AG04449 (cell line): Measurements from ENCODE around the gene ZNF680.

Source experiments
- CTCF ChIA-PET: fragments of 350-600 bp; formaldehyde crosslinking; extraction: SDS; loops from one replicate; lab custom pipeline; 2021; ENCODE audit warnings: antibody characterized with exemption; lab: Yijun Ruan, JAX
- POLR2A ChIA-PET: fragments of 400-600, 350-600 bp; formaldehyde crosslinking; extraction: SDS; loops from one replicate; lab custom pipeline; 2020; ENCODE audit warnings: antibody characterized with exemption, inconsistent platforms; lab: Yijun Ruan, JAX
- DNase-seq: peaks from one replicate; pipeline ENCODE4 v3.0.0-alpha.2; 2010; ENCODE audit warnings: low read depth, low spot score
- H3K4me3 ChIP-seq: 2 replicates; pipeline ENCODE4 v1.5.1; 2011; ENCODE audit warnings: low read depth, mild to moderate bottlenecking, control low read depth, low read length
- TF ChIP-seq, protein P1 (sequence below): IDR thresholded peaks from one replicate; pipeline ENCODE4 v1.5.1; 2011; ENCODE audit warnings: mild to moderate bottlenecking, moderate library complexity, low read length, control low read depth, inconsistent platforms; ENCODE audit not compliant: insufficient read depth; ENCODE audit errors: missing control alignments

The ZNF680 gene

DNA sequence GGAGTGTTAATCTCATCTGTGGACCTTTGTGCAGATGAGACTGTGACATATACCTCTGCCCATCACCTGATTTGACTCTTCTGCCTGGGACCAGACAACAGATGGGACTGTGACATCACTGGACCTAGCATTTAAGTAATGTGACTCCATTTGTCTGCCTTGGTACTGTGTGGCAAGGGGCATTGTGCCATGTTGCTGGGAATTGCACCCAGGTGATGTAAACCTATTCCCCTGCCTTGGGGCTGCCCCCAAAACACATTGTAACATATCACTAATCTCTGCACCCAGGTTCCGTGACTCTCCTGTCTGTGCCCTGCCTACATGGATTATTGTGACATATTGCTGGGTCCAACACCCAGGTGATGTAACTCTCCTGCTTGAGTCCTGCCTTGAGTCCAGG lies 40.4 kb upstream of the ZNF680 start:
- no peak overlapping the region for H3K4me3 ChIP-seq
- TF ChIP-seq, protein P1, sequence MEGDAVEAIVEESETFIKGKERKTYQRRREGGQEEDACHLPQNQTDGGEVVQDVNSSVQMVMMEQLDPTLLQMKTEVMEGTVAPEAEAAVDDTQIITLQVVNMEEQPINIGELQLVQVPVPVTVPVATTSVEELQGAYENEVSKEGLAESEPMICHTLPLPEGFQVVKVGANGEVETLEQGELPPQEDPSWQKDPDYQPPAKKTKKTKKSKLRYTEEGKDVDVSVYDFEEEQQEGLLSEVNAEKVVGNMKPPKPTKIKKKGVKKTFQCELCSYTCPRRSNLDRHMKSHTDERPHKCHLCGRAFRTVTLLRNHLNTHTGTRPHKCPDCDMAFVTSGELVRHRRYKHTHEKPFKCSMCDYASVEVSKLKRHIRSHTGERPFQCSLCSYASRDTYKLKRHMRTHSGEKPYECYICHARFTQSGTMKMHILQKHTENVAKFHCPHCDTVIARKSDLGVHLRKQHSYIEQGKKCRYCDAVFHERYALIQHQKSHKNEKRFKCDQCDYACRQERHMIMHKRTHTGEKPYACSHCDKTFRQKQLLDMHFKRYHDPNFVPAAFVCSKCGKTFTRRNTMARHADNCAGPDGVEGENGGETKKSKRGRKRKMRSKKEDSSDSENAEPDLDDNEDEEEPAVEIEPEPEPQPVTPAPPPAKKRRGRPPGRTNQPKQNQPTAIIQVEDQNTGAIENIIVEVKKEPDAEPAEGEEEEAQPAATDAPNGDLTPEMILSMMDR = no peak
- POLR2A ChIA-PET = no interaction called here
- no peak for DNase-seq
- CTCF ChIA-PET = no interaction called here

DNA sequence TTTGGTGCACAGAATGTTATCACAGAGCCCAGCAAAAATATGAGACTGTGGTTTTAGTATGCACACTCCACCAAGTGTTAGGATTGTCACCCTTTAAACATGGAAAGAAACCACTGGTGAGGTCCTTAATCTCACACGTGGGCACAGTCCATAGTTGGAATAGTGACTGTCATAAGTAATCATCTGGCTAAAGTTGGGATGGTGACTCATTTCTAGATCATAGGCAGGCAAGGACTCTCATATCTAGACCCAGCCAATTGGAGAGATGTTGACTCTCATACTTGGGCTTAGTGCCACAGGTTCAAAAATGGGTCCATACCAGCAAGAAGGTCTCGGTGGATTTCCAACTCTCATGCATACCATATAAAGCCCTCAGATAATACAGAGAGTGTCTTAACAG lies 39.6 kb upstream of the ZNF680 start:
- DNase-seq = no peak
- TF ChIP-seq, protein P1 = no peak
- H3K4me3 ChIP-seq = no peak overlapping the region
- CTCF ChIA-PET = no interaction called here
- POLR2A ChIA-PET = no interaction called here

DNA sequence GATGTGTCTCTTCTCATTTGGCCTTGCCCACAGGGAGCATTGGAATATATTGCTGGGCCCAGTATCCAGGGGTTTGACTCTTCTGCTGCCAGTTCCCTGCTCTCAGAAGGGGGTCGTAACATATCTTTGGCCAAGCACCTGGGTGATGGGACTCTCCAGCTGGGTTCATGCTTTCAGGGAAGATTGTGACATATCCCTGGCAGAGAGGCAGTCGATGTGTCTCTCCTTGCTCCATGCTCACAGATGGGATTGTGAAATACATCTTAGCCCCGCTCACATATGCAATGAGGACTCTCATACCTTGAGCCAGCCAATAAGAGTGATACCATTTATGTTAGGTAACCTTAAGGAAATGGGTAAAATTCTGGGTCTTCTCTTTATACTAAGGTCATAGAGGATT lies 39.2 kb upstream of the ZNF680 start:
- CTCF ChIA-PET = no interaction called here
- POLR2A ChIA-PET = no interaction called here
- H3K4me3 ChIP-seq = no peak overlapping the region
- DNase-seq = no peak
- TF ChIP-seq, protein P1 = no peak

DNA sequence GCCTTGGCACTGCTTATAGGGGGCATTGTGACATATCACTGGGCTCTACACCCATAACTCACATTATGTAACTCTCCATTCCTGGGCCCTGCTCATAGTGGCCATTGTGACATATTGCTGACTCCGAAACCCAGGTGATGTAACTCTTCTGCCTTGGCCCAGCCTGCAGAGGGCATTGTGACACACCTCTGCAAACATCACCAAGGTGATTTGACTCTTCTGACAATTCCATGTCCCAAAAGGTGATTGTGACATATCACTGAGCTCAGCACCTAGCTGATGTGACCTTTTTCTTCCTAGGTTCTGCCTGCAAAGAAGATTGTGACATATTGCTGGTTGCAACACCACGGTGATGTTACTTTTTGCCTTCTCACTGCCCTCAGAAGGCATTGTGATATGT lies 36.5 kb upstream of the ZNF680 start:
- ChIA-PET POLR2A (no interaction called here), CTCF (no interaction called here)
- TF ChIP-seq, protein P1 = no peak
- no peak for DNase-seq
- no peak overlapping the region for H3K4me3 ChIP-seq

DNA sequence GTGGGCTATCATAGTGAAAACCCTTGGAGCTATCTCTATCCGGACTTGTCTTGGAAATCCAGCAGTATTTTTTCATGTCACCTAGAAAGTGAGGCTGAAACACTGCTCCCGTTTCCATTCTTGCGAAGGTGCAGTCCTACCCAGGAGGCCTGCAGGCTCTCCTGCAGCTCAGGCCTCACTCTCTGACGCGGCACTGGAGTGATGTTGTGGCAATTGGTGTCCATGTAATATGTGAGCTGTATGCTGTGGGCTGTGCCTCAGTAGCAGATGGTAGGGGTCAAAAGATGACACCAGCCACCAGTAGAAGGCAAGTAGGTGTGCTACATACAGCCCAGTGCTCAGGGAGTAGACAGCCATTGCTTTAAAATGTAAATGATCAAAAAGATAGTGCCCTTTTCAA lies 28.1 kb upstream of the ZNF680 start:
- no peak for DNase-seq
- ChIA-PET POLR2A (no interaction called here), CTCF (no interaction called here)
- H3K4me3 ChIP-seq = no peak overlapping the region
- TF ChIP-seq, protein P1 = no peak

DNA sequence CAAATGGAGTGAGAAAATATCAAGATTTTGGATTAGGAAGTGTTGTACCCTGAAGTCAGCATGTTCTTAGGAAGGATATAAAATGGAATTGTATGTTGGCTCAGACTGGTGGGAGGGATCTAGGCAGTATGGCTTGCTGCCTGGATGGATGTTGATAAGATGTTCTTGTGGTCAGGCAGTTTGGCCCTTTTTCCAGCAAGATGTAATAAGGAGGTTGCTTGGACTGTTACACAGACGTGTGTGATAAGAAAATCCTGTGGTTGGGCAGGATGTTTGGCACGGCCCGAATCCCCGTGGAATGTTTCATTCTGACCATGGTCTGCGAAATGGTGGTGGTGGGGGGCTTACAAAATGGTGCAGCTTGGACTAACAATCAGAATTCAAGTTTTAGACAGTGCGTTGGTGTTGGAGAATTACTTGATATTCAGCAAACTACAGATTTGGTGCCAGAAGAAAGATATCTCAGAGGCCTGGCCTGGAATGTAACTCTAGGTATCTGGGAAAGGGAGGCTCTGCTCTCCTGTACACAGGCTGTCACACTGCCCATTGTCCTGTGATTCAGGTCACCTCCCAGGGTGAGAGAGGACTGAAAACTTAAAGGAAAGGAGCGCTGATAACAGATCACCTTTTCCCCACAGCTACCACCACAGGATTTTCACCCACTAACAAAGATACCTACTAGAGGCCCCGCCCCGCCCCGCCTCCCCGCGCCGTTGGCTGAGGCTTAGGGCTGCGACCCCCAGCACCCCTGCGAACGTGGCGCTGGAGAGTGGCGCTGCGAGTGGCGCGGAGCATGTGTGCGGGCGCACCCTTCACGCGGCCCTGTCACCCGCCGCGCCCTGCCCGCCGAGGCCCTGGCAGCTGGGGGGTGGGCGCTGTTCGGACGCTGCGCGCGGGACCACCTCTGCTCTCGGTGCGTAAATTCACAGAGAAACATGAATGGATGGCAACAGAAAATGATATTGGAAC lies 19.3 kb upstream of the ZNF680 start:
- TF ChIP-seq, protein P1 = no peak
- H3K4me3 ChIP-seq = no peak overlapping the region
- no peak for DNase-seq
- CTCF ChIA-PET = no interaction called here
- POLR2A ChIA-PET = no interaction called here
